ENCODE results near the gene LPGAT1. TPM values are rescaled to one million over a fixed set of nuclear protein-coding genes. Genes with fewer than 3 reads are reported as not detected.

Gene LPGAT1
- total RNA-seq, 1 experiment from 2014 or later = 38.6 TPM

DNA sequence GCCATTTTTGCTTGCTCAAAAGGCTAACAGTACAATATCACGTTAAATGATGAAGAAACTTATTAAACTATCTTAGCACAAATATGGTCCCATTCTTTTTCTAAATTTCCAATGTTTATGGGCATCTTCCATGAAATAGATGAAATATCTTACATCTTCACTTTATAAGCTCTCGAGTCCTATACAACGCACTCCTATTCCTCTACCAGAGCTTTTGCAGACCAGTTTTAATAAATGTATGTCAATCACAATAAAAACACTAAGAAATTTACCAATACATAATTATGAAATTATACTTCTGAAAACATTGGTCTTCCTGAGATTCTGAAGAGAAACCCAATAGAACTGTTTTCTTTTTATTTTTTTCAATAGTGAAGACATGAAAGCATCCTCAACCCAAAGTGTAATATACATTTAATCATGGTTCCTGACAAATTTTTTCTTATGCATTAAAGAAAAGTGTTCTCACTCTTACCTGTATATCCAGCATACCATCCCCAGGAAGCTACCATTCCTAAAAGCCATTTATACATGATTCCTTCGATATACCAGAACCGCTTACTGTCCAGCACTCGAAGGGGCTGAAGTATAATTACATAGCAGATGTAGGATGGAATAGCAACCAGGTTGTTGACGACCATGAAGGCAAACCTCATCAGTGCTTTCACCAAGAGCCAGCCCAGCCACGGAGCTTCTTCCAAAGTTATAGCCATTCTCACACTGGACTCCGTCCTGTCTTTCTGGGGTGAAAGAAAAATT lies 1.8 kb downstream of the LPGAT1 start:
- no peak for DNase-seq (ENCODE audit: low read depth)

DNA sequence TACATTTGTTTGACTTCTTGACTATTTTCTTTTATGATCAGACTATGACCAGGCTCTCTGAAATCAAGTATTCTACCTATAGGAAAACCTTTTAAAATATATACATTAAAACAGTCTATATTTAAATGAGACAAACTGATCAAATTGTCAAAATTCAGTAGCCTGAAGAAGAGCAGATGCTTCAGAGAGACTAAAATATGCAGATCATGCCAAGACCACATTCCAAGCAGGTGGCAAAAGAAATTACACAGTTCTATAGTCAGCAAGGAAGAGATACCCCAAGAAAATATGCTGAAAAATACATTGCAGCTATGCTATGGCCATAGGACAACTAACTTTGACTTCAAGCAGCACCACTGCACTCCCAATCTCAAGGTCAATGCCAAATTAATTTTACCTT lies 3.5 kb downstream of the LPGAT1 start:
- DNase-seq (ENCODE audit: low read depth) = no peak

DNA sequence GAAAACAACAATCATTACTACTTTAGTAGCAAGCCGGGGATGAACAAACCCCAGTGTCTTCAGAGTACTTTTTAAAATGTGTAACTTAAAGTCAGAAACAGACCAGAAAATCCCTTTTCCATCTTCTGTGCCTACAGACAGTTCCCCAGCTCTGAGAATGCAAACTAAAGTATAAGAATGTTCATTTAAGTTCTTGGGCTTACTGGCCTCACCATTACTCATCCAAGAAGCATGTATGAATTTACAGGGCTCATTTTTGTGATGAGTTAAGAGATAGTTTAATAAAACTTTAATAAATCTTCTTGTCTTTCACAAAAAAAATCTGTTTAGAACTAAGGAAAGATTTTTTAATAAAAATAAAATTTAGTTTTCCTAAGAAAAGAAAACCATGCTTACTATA lies 4.6 kb downstream of the LPGAT1 start:
- DNase-seq (ENCODE audit: low read depth) = peak; percentile 66

DNA sequence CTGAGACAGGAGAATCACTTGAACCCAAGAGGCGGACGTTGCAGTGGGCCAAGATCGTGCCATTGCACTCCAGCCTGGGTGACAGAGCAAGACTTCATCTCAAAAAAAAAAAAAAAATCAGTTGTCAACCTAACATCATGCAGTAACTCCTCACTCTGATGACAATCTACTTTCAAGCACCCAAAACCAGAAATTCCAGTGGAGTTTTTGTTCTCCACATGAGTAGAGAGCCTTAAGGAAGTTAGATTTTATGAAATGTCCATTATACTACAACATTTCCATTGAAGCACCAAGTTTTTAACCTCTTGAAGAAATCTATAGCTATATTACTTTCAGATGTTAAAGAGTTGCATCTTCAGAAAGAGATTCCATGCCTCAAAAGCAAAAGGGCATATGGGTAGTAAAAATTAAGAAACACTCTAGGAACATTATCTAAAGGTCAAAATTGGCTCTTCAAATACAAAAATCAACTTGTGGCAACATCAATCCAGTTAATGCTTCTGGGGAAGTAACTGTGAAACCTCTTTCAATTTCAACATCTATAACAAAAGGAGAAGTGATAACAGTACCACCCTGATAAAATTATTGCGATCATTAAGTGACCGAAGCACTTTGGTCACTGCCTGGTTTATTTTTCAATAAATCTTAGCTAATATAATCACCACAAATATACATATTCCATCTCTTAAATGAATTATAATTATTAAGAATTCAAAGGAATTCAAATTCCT lies 7.7 kb downstream of the LPGAT1 start:
- DNase-seq (ENCODE audit: low read depth) = no peak

DNA sequence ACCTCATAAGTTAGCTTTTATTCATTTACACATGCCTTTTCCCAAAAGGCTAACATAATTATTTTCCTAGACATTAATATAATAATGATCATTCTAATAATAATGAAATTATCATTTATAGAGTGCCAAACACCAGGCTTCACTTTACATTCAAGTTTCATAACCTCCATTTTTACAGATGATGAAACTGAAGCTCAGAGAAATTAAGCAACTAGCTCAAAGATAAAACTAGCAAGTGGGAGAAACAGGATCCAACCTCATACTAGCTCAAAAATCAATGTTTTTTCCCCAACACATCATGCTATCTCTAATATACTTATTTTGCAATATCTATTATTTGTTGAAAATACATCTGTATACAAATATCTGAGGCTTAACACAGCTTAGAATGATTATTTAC lies 14.0 kb downstream of the LPGAT1 start:
- no peak for DNase-seq (ENCODE audit: low read depth)

DNA sequence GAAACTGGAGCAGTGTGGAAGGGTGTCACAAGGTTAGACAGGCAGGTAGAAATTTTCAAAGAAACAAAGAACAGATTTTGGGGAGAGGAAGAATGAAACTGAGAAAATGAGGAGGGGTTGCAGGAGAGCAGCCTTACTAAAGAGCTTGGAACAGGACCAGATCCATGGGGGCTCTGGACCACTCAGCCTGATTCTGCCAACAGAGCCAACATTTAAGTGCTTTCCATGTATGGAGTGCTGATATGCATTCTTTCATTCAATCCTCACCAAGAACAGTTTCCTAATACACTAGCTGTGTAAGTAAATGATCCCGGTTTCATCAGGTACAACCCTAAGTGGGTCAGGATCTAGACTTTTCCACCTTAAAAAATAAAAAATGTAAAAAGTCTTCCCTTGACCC lies 16.2 kb downstream of the LPGAT1 start:
- no peak for DNase-seq (ENCODE audit: low read depth)

DNA sequence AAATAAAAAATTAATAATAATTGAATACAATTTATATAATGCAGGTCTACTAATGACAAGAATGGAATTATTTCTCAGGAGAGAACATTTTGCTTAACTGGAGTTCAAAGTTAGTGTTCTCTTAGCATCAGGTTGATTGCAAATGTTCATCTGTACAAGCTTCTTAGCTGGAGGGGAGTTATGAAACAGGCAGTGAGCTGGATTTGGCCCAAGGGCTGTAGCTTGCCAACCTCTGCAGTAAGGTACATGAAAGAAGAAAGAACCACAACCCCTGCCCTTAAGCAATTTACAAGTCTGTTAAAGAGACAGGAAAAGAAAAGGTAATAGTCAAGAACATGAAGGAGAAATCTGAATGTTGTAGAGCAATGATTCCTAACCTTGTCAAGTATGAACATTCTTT lies 17.0 kb downstream of the LPGAT1 start:
- DNase-seq (ENCODE audit: low read depth) = peak; percentile 74

DNA sequence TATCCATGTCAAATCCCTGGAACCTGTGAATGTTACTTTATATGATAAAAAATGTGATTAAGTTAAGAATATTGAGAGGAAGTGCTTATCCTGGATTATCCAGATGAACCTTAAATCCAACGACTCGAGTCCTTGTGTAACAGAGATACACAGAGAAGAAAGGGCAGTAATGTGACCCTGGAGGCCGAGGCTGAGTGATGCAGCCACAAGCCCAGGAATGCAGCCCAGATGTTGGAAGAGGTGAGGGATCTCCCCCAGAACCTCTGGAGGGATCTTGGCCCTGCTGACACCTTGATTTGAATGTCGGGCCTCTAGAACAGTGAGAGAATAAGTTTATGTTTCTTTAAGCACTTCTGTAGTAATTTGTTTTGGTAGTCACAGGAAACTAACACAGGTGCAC lies 18.0 kb downstream of the LPGAT1 start:
- no peak for DNase-seq (ENCODE audit: low read depth)

DNA sequence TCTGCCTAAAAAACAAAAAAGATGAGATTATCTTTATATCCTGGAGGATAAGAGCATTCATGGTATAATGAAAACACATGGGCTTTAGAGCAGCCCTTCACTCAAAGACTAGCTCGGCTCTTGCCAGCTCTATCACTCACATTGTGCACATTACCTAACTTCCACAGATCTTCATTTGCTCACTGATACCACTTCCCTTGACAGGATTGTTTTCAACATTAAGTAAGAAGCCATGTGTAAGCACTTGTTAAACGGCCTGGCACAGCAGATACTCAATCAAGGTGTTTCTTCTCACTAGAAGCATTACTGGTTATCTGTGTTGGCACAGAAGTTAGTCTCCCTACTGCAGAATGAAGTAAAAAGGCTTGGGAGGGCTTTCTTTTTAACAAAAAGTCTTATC lies 18.7 kb downstream of the LPGAT1 start:
- DNase-seq (ENCODE audit: low read depth) = no peak

DNA sequence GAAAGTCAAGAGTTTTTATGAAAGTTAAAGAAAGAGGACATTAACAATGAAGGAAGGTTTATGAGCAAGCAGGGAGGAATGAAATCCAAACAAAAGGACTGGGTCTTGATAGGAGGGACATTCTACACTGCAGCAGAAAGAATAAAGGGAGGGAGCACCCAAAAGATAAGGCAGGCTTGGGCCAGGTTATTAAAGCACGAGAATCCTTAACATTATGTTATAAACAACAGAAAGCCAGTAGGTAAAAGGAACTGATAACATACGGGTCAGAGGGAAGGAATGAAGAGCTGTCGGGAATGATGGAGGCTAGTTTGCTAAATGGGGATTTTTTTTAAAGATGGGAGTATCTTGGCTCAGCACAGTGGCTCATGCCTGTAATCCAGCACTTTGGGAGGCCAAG lies 19.4 kb downstream of the LPGAT1 start:
- no peak for DNase-seq (ENCODE audit: low read depth)

DNA sequence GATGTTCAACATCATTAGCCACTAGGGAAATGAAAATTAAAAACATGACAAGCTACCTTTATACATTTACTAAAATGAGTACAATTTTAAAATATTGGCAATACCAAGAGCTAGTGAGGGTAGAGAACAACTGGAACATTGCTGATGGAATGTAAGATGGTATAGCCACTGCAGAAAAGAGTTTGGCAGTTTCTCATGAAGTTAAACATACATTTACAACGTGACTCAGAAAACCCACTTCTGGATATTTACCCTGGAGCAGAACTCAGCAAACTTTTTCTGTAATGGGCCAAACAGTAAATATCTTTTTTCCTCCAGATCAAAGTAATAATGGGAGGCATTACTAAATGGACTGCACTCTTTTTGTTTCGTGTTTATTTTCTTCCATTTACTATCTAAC lies 22.1 kb downstream of the LPGAT1 start:
- no peak for DNase-seq (ENCODE audit: low read depth)

DNA sequence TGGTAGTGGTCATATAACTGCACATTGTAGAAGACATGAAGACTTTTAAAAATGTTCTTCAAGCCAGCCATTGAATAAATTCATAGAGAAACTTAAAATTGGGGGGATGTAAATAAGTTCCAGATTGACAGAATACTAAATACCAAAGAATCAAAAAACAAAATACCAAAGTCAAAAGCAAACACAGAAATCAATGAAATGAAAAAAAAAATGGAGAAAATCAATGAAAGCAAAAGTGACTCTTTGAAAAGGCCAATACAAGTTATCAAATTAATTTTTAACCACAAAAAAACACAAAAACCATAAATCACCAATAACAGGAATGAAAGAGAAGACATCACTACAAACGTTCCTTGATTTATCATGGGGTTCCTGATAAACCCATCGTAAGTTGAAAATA lies 25.6 kb downstream of the LPGAT1 start:
- no peak for DNase-seq (ENCODE audit: low read depth)

DNA sequence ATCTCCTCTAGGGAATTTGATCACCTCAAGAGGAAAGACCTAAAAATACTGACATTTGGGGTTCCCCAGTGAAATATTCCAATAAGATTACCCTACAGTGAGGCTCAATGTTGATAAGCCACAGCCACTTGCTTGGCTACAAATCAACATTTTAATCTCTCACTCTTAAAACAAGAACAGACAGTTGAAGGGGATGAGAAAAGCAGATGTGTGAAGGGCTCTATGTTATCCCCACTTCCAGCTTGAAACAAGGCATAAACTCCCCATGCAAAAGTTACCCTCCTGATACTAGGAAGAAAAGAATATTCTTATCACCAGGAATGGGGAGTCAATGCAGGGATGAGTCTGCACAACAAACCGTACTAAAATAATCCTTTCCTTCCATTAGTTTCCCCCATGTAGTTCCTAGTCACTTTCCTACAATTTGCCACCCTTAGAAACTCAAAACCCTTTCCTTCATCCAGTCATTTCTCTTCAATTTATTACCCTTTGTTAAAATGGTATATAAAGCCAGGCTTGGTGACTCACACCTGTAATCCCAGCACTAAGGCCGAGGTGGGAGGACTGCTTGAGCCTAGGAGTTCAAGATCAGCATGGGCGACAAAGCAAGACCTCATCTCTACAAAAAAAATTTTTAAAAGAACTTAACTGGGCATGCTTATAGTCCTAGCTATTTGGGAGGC lies 29.5 kb downstream of the LPGAT1 start:
- no peak for DNase-seq (ENCODE audit: low read depth)

DNA sequence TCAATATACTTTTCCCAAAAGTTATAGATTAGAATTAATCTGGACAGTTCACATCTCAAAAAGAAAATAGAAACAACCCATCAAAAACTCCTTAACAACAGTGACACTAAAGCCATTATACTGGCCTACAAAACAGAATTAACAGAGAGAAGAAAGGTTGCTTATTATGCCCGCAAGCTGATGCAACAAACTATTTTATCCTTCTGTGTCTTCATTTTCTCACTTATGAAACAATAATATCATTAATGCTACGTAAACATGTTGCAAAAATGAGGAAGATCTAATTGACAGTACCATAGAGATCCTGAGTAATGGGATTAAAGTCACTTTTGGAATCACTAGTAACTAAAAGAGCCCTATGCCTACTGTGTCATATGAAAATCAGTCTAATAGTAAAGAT lies 32.6 kb downstream of the LPGAT1 start:
- DNase-seq (ENCODE audit: low read depth) = no peak

DNA sequence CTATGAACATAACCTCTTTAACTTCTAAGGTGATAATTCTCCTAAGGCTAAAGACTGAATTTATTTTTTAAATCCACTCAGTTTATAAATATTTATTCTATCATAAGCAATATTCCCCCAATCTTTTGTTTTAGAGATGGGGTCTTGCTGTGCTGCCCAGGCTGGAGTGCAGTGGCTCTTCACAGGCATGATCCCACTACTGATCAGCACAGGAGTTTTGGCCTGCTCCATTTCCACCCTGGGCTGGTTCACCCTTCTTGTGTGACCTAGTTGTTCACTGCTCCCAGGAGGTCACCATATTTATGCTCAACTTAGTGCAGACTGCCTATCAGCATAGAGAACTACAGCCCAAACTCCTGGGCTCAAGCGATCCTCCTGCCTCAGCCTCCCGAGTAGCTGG lies 38.6 kb downstream of the LPGAT1 start:
- DNase-seq (ENCODE audit: low read depth) = no peak

DNA sequence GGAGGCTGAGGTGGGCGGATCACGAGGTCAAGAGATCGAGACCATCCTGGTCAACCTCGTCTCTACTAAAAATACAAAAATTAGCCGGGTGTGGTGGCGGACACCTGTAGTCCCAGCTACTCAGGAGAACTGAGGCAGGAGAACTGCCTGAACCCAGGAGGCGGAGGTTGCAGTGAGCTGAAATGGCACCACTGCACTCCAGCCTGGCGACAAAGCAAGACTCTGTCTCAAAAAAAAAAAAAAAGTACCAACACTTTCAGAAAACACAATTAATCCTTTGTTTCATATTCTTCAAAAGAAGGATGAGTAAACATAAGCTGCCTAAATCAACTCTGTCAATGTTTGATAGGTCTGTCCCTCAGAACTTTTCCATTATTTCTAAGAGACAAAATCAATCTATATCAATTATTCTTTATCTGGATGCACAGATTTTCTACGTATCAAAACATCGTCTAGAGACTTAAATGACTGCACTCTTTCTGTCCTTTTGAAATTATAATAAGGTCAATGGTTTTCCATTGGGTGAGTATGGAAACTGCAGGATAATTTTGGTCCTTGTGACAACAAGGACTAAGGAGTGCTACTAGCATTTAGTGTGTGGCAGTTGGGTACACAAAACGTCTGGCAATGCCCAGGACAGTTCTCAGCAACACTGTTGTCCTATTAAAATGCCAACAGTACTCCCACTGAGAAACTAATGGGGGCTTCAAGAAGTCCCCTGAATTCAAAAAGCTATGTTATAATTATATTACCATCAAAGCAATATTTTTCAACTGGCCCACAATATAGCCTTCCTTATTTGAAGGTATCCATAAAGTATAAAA lies 40.7 kb downstream of the LPGAT1 start:
- no peak for DNase-seq (ENCODE audit: low read depth)

DNA sequence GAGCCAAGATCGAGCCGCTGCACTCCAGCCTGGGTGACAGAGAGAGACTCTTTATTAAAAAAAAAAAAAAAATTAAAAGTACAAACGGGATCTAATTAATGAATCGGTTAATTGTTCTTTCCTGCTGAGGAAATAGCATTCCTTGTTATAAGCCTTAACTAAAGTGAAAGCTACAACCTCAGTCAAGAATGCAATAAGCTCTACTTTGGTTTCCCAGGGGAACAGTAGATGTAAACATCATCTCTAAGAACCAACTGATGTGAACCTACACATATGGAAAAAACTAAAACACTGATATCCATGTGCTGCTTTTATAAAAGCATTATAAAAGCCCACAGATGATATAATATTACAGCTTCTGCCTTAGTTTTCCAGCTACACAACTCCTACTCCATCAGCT lies 41.9 kb downstream of the LPGAT1 start:
- no peak for DNase-seq (ENCODE audit: low read depth)

DNA sequence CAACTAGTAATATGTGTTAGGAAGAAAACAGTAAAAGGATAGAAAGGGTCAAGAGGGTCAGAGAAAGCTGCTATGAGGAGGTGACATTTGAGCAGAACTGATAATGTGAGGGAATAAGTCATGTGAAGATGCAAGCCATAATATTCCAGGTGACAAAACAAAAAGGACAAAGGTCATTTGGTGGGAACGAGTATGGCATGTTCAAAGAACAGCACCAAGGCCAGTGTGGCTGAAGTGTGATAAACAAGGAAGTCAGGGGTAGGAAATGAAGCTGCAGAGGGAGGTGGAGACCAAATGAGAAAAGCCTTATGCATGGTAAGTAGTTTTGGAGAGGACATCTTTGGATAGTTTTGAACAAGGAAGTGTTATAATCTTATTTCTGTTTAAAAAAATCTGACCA lies 46.7 kb downstream of the LPGAT1 start:
- DNase-seq (ENCODE audit: low read depth) = no peak

DNA sequence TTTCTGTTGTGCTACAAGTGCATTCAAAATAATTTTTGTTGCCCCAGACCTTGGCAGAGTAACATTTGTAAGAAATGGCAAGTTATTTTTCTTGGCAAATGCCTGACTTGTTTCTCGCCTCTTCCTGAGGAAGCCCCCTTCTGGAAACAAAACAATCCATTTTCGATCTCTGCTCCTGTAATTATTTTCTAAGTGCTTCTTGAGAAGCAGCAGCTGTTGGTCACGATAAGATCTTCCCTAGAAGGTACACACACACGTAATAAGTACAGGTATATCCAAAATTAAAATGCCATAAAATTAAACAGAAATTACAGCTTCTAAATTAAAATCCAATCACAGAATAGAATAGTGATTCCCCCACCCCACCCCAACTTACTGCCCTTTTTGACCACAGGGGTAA lies 47.3 kb downstream of the LPGAT1 start:
- no peak for DNase-seq (ENCODE audit: low read depth)

DNA sequence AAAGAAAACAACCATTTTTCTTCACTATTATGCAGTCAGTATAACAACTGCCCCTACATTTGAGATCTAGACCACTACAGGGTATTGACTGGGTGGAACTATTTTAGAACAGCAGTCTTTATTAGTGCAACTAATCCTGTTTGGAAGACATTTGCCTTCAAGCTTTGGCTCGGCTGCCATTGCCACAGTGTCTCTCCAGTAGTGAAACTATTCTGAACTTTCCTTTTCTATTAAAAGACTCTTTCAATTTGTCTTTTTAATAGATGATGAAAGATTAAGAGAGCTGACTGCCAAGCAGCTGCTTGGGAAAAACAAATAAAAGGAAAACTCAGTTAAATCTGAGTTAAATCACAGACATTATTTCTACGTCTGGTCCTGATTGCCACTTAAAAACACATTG lies 49.3 kb downstream of the LPGAT1 start:
- DNase-seq (ENCODE audit: low read depth) = no peak

DNA sequence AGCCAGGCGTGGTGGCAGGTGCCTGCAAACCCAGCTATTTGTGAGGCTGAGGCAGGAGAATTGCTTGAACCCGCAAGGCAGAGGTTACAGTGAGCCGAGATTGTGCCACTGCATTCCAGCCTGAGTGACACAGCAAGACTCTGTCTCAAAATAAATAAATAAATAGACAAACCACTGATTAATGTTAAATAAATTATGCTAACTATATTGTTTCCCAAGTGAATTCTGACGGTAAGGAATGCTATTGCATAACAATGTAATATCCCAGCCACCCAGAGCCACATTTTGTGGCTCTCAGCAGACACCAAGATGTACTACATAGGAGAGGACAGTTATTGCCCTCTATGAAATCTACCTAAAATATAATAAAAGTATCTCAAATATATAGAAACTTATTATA lies 55.4 kb downstream of the LPGAT1 start:
- DNase-seq (ENCODE audit: low read depth) = peak; percentile 4

DNA sequence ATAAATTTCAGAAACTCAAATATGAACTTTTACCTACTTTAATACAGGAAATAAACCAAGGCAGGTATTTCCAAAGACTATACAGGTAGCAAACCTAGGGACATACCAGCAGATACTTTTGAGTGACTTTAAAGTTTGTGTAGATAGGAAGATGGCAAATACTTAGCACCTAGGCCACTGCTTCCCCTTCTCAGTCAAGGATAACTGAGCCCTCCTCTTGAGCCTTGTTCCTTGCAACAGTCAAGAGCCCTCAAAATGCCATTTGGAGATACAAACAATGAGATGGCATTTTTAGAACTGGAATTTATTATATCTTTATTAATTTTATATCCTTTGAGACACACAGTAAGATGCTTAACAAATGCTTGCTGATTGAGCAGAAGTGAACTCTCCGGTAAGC lies 65.9 kb downstream of the LPGAT1 start:
- no peak for DNase-seq (ENCODE audit: low read depth)
